Loucy (cell line): ENCODE measurements around the gene OR13J1.

Experiments
- H2AFZ ChIP-seq: fragments of 200-600 bp; sonication (generic); 2 replicates; pipeline ENCODE4 v1.6.0; 2016; ENCODE audit warnings: antibody characterized with exemption, mild to moderate bottlenecking, low read length, moderate library complexity
- H3F3A ChIP-seq: fragments of 200-600 bp; 2 replicates; pipeline ENCODE4 v1.6.0; 2016; ENCODE audit warnings: antibody characterized with exemption, low read depth, mild to moderate bottlenecking
- H3K27me3 ChIP-seq: fragments of 200-600 bp; sonication (generic); 2 replicates; pipeline ENCODE4 v1.6.1; 2014; ENCODE audit warnings: low read length, mild to moderate bottlenecking; ENCODE audit not compliant: insufficient read depth, poor library complexity, severe bottlenecking
- H3K36me3 ChIP-seq: fragments of 200-600 bp; sonication (generic); 2 replicates; pipeline ENCODE4 v1.6.1; 2016; ENCODE audit warnings: low read length; ENCODE audit not compliant: insufficient read depth
- H3K4me1 ChIP-seq: fragments of 200-600 bp; sonication (generic); 2 replicates; pipeline ENCODE4 v1.5.1; 2014; ENCODE audit warnings: low read length, mild to moderate bottlenecking; ENCODE audit not compliant: insufficient read depth, poor library complexity, severe bottlenecking
- H3K4me2 ChIP-seq: fragments of 200-600 bp; sonication (generic); 2 replicates; pipeline ENCODE4 v1.6.0; 2014; ENCODE audit warnings: antibody characterized with exemption, low read length, low read depth, mild to moderate bottlenecking; ENCODE audit not compliant: poor library complexity, severe bottlenecking
- H3K4me3 ChIP-seq: fragments of 200-600 bp; sonication (generic); 2 replicates; pipeline ENCODE4 v1.5.1; 2014; ENCODE audit warnings: low read length, mild to moderate bottlenecking, mixed read lengths; ENCODE audit not compliant: poor library complexity, severe bottlenecking
- H3K79me2 ChIP-seq: fragments of 200-600 bp; sonication (generic); 2 replicates; pipeline ENCODE4 v1.6.1; 2014; ENCODE audit warnings: low read length; ENCODE audit not compliant: insufficient read depth
- H3K9ac ChIP-seq: fragments of 200-600 bp; sonication (generic); 2 replicates; pipeline ENCODE4 v1.6.0; 2014; ENCODE audit warnings: mild to moderate bottlenecking, low read depth, low read length, moderate library complexity; ENCODE audit not compliant: poor library complexity, severe bottlenecking
- H3K9me2 ChIP-seq: fragments of 200-600 bp; sonication (generic); replicated peaks from 2 replicates; pipeline ENCODE4 v1.6.1; 2016; ENCODE audit warnings: low read depth, low read length, mixed read lengths
- H3K9me3 ChIP-seq: fragments of 200-600 bp; sonication (generic); 2 replicates; pipeline ENCODE4 v1.6.1; 2014; ENCODE audit warnings: mild to moderate bottlenecking, antibody characterized with exemption, low read length, low read depth; ENCODE audit not compliant: insufficient read depth
- H4K20me1 ChIP-seq: fragments of 200-600 bp; sonication (generic); 2 replicates; pipeline ENCODE4 v1.6.0; 2014; ENCODE audit warnings: antibody characterized with exemption, low read length, mild to moderate bottlenecking; ENCODE audit not compliant: insufficient read depth, poor library complexity, severe bottlenecking
- CTCF ChIP-seq: fragments of 200-600 bp; sonication (generic); conservative IDR thresholded peaks from 2 replicates; pipeline ENCODE4 v1.5.1; 2014; ENCODE audit warnings: mild to moderate bottlenecking, antibody characterized with exemption, low read length
- EZH2phosphoT487 ChIP-seq: fragments of 200-600 bp; IDR thresholded peaks from 2 replicates; pipeline ENCODE4 v1.6.1; 2018; ENCODE audit warnings: antibody characterized with exemption, mild to moderate bottlenecking, moderate library complexity, borderline replicate concordance

Gene OR13J1

DNA sequence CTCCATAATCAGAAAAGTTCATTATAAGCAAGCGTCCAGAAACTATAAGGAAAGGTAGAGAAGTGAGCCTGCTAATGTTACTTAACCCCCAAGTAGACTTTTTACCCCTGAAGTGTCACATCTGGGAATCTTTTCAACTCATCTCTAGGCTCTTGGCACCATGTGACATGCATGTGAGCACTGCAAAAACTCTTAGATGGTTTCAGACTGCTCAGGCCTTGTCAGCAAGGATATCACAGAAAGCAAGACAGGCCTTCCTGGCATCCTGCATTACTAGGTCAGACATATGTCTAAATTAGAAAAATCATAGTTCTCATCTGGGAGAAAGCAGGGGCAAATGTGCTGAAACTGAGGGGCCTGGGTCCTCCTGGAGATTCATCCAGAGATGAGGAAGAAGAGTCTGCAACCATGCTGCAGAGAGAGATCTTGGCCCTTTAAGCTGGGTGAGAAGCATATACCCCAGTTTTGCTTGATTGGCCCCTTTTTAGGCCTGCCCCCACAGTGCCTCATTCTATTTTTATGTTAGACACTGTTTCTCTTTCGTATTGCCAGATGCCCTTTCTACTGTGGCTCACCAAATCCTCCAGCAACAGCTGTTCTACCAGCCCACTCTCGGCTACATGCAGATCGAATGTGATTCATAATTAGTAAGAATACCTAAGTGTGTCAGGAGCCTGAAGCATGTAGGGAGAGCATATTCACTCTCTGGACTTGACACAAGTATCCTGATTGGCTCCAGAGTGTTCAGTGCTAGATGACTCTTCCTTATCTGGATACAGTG lies 22.2 kb downstream of the OR13J1 start:
- no peak for TF ChIP-seq CTCF
- no peak for TF ChIP-seq EZH2phosphoT487
- H3K36me3 ChIP-seq = no peaks in the 10 kb centered on the region
- no peak overlapping the region for H3K9ac ChIP-seq
- no peaks in the 10 kb centered on the region for H3K79me2 ChIP-seq
- H3F3A ChIP-seq = no peaks in the 10 kb centered on the region
- H3K4me3 ChIP-seq = no peak overlapping the region
- H3K9me2 ChIP-seq = no peaks in the 10 kb centered on the region
- no peaks in the 10 kb centered on the region for H3K27me3 ChIP-seq
- no peaks in the 10 kb centered on the region for H3K9me3 ChIP-seq
- no peak overlapping the region for H2AFZ ChIP-seq
- H3K4me2 ChIP-seq = no peak overlapping the region
- peaks cover 4% of the 10 kb centered on the region for H3K4me1 ChIP-seq
- H4K20me1 ChIP-seq = no peaks in the 10 kb centered on the region

DNA sequence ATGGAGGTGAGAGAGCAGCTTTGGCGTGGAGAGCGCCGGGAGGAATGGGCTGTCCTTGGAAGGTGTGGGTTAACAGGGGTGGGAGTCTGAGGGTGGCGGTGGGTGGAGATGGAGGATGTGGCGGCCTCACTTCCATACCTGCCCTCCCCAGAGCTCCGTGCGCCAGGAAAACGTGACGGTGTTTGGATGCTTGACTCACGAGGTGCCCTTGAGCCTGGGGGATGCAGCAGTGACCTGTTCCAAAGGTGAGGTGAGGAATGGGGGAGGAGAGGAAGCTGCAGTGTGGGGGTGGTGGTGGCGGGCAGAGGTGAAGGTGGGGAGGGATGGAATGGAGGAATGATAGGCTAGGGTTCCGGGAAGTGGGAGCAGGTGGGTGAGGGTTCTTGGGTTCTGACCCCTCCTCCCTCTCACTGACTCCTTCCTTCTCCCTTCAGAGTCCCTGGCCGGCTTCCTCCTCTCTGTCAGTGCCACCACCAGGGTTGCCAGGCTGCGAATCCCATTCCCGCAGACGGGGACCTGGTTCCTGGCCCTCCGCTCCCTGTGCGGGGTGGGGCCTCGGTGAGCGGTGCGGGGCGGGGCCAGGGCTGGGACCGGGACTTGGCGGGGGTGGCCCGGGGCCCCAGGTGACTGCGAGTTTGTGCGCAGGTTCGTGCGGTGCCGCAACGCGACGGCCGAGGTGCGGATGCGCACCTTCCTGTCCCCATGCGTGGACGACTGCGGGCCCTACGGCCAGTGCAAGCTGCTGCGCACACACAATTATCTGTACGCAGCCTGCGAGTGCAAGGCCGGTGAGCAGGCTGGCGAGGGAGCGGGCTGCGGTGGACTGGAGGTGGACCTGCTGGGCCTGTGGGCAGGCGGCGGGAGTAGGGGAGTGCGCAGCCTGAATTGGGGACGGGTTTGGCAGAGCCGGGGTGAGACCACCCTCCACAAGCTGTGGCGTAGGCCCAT lies 24.1 kb downstream of the OR13J1 start:
- Histone ChIP-seq H3K79me2 (no peaks in the 10 kb centered on the region), H3K9me3 (no peaks in the 10 kb centered on the region), H3K27me3 (no peaks in the 10 kb centered on the region), H3K4me2 (no peak overlapping the region), H3K4me3 (no peak overlapping the region), H3K9me2 (no peaks in the 10 kb centered on the region), H2AFZ (no peak overlapping the region), H4K20me1 (no peaks in the 10 kb centered on the region), H3K36me3 (no peaks in the 10 kb centered on the region), H3K9ac (no peak overlapping the region), H3K4me1 (peaks cover 4% of the 10 kb centered on the region), H3F3A (no peaks in the 10 kb centered on the region)
- no peak for TF ChIP-seq EZH2phosphoT487
- no peak for TF ChIP-seq CTCF

- no peaks in the 10 kb centered on the region for H4K20me1 ChIP-seq
- TF ChIP-seq EZH2phosphoT487 (no peak), CTCF (no peak)
- H3K27me3 ChIP-seq = no peaks in the 10 kb centered on the region
- peaks cover 4% of the 10 kb centered on the region for H3K4me1 ChIP-seq
- H3F3A ChIP-seq = no peaks in the 10 kb centered on the region
- H3K4me3 ChIP-seq = no peak overlapping the region
- H3K9me2 ChIP-seq = no peaks in the 10 kb centered on the region
- H3K9ac ChIP-seq = no peak overlapping the region
- no peak overlapping the region for H2AFZ ChIP-seq
- H3K36me3 ChIP-seq = no peaks in the 10 kb centered on the region
- no peaks in the 10 kb centered on the region for H3K9me3 ChIP-seq
- no peaks in the 10 kb centered on the region for H3K79me2 ChIP-seq
- H3K4me2 ChIP-seq = no peak overlapping the region
Measured at GRCh38 chr9:35844628-35845270, 25.5 kb downstream of the OR13J1 start.
